ENCODE measurements around the gene ATP9A.
"Not testable (repeated sequence)": the region's sequence is repeated elsewhere in the genome, so short reads cannot be mapped to it uniquely, and the experiment has no call there.

ATP9A gene

DNA sequence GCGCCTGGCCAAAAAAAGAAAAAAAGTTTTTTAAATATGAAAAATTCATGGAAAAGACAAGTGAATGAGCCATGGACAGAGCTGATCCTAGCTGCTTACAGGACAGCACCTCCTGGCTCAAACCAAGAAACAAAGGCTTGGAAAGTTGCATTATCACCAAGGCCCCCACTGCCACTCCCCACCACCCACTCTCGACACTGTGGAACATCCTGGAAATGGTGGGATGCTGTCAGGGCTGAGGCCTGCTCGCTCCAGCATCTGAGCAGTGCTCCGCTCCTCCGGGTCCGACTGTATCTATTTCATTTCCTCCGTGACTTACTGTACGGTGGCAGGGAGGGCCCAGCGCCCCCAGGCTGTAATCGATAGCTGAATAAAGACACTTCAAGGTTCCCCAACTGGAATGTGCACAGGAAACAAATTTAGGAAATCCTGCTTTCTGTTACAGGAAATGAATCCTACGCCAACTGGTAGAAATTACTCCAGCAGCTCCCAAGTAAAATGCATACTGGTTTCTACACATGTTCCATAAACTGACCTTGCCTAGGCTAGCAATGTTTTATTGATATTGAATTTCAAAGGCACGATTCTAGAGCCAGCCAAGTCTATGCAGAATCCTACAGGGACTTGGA lies 116.2 kb downstream of the ATP9A start:
- DNase-seq = no peak

DNA sequence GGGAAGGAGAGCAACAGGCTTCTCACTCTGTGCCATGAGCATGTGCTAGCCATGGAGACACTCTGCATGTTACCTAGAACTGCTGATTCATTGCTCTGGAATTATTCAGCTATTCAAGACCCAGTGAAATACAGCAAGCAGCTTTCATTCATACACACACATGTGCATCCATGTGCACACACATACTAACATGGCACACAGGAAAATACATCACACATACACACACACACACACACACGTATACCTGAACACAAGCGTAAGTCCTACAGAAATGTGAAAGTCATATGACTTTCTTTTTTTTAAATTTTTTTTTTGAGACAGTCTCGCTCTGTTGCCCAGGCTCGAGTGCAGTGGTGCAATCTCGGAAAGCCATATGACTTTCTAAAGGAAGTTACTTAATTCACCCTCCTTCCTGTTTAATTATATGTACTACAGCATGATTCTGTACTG lies 117.5 kb downstream of the ATP9A start:
- DNase-seq = peak; percentile 20

DNA sequence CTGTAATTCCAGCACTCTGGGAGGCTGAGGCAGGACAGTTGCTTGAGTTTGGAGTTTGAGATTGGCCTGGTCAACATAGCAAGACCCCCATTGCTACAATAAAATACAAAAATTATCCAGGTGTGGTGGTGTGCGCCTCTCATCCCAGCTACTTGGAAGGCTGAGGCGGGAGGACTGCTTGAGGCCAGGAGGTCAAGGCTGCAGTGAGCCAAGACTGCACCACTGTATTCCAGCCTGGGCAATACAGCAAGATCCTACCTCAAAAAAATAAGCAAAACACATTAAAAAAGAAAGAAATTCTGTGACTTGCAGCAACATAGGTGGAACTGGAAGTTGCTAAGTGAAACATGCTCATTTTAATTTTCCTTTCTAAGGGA lies 119.6 kb downstream of the ATP9A start:
- DNase-seq = no peak

DNA sequence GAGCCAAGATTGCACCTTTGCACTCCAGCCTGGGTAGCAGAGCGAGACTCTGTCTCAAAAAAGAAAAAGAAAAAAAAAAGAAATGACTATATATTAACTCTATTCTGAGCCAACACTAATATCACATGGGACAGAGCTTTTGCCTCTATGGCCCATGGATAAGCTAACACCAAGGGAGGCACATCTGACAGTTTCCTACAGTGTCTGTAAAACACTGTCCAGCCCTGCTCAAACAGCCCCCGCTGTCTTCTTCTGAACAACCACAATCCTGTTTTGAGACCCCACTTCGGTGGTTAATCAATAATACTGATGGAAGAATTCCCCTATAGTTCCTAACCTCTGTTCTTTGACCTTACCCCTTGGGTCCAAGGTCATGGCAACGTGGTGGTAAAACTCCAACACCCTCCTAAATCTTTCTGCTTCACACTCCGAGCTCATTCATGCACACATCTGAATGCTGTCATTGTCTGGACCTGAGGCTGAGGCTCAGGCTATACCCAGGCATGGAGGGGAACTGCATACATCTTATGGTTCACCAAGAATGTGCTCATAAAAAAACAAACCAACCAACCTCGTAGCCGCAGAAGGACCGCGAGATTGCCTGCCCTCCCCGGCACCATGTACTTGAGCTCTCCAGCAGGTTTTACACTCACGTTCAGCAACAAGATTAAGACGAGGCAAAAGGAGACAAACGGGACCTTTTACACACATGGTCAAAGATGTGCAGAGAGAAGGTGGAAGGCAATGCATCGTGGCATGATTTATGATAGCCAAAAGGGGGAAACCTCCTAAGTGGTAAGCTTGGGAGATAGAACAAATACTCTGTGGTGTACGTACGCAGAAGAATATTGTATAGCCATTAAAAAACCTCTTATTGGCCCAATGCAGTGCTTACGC lies 120.3 kb downstream of the ATP9A start:
- DNase-seq = no peak

DNA sequence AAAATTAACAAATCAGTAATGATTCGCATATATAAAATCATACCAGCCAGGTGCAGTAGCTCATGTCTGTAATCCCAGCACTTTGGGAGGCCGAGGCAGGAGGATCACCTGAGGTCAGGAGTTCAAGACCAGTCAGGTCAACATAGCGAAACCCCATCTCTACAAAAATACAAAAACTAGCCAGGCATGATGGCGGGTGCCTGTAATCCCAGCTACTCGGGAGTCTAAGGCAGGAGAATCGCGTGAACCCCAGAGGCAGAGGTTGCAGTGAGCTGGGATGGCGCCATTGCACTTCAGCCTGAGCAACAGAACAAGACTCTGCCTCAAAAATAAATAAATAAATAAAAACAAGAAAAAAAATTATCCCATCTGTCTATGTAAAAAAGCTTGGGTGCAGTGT lies 124.4 kb downstream of the ATP9A start:
- DNase-seq = not testable (repeated sequence)

DNA sequence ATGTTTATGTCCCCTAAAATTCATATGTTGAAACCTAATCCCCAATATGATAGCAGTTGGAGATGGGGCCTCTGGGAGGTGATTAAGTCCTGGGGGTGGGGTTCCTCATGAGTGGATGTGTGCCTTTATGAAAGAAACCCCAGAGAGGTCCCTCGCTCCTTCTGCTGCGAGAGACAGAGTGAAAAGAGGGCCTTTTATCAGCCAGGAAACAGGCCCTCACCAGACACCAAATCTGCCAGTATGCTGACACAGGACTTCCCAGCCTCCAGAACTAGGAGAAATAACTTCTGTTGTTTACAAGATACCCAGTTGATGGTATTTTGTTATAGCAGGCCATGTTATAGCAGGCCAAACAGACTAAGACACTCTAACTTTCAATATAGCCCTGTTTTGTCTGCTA lies 124.8 kb downstream of the ATP9A start:
- no peak for DNase-seq

DNA sequence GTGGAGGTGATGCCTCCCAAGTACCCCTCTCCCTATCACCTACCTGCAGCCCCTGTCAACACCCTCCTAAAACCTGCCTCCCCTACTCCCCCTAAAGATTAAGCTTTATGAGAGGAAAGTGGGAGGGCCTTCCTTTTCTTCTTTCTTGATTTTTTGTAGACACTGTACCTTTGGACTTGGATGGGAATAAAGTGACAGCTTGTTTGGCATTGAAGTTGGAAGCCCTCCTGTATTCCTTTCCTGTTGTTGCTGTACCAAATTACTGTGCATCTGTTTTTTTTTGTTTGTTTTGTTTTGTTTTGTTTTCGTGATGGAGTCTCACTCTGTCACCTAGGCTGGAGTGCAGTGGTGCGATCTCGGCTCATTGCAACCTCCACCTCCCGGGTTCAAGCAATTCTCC lies 126.3 kb downstream of the ATP9A start:
- DNase-seq = no peak

DNA sequence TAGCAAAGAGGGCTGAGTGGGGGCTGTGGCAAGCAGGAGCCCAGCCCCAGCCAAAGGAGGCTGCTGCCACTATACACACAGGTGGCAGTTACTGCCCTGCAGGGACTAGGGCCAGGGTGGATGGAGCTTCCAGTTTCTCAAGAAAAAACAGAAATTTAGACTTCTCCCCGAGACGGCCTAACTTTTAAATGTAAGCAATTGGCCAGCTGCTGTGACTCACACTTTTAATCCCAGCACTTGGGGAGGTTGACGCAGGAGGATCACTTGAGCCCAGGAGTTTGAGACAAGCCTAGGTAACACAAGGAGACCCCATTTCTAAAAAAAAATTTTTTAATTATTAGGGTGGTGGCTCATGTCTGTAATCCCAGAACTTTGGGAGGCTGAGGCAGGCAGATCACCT lies 127.4 kb downstream of the ATP9A start:
- no peak for DNase-seq

DNA sequence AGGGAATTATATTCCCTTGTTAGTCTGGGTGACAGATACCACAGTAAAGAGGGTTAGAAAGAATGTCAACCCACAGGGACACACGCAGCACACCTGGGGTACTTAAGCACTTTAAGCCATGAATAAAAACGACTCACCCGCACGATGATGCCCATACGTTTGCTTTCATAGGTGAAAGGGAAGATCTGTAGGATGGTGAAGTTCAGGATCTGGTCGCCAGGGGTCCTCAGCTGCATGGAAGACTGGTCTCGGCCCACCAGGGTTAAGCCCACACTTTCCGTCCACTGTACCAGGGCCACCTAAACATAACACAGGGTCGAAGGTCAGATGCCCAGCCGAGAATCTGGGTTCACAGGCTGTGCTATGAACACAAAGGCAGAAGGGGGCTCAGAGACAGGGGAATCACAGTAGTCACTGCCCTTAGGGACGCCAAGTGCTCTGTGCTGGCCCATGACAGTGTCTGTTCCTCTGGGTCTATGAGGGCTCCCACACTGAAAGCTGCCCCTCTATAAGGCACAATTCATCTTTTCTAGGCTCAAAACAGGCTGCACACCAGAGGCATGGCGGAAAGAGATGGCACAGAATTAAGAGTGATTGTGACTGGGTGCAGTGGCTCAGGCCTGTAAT lies 128.9 kb downstream of the ATP9A start:
- peak; percentile 61 for DNase-seq

DNA sequence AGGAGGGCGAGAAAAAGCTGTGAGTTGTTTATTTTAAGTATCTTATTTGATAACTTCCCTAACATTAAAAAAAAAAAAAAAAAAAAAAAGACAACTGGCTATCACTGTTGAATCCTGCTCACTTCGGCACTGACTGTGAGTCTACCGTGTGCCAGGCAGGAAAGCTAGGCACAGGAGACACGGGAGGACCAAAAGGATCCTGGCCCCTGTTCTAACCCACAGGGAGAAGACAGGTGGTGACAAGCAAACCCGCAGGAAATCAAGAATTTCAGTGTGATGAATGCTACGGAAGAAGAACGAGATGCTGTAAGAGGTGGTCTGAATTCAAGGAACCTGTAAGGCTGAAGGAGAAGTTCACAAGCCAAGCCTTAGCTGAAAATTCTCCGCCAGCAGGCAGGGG lies 130.9 kb downstream of the ATP9A start:
- no peak for DNase-seq

DNA sequence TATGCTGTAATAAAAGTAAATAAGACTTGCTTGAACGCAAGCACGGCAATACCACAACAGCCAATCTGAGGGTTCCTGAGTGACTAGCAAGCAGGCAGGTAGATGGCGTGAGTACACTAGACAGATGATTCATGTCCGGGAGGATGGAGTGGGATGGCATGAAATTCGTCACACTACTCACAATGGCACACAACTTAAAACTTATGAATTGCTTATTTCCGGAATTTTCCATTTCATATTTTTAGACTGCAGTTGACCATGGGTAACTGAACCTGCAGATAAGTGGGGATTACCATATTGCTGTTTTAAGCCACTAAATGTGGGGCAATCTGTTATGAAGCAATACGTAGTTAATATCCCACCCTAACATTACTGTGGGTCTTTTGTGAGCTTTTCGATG lies 132.1 kb downstream of the ATP9A start:
- DNase-seq = no peak

DNA sequence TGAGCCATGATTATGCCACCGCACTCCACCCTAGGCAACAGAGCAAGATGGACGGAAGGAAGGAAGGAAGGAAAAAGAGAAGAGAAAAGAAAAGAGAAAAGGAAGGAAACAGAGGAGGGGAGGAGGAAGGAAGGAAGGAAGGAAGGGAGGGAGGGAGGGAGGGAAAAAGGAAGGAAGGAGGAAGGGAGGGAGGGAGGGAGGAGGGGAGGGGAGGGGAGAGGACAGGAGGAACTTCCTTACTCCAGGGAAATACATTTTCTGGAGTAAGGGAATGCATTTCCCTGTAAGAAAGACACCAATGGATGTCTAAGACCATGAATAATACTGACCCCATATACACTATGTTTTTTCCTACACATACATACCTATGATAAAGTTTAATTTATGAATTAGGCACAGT lies 132.5 kb downstream of the ATP9A start:
- no peak for DNase-seq

DNA sequence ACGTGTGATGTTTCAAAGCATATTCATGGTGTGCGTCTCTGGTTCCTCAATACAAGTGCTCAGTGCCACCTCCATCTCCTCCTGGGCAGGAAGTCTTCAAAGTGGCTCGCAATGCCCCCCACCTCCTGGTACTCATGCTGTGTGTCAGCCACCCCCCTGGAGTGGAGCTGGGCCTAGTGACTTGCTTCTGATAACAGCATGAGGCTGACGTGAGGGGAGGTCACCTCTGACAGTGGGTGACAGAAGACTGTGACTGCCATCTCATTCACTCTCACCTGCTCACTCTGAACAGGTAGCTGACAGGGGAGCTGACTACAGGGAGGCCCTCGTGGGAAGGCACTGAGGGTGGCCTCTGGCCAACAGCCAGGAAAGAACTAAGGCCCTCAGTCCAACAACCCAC lies 133.3 kb downstream of the ATP9A start:
- no peak for DNase-seq

DNA sequence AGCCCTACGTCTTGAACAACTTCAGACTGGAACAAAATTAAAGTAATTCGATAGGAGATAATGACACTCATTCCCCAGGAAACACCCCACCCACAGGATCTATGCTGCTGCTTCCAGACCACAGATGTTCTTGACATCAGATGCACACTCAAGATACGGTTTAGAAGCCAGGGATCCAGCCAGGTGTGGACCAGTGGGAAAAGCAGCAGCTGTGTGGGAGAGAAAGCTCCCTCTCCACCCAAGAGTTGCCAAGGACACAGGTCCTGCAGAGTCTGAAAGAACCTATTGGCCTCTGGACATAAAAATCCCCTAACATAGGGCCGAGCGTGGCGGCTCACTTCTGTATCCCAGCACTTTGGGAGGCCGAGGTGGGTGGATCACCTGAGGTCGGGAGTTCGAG lies 133.9 kb downstream of the ATP9A start:
- DNase-seq = no peak

DNA sequence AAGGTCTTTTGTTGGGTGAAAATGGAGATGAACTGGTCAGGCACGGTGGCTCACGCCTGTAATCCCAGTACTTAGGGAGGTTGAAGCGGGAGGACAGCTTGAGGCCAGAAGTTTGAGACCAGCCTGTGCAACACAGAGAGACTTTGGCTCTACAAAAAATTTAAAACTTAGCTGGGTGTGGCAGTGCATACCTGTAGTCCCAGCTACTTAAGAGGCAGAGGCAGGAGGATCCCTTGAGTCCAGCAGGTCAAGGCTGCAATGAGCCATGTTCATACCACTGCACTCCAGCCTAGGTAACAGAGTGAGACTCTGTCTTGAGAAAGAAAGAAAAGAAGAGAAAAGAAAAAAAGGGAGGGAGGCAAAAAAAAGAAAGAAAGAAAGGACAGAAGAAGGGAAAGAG lies 134.8 kb downstream of the ATP9A start:
- DNase-seq = no peak

DNA sequence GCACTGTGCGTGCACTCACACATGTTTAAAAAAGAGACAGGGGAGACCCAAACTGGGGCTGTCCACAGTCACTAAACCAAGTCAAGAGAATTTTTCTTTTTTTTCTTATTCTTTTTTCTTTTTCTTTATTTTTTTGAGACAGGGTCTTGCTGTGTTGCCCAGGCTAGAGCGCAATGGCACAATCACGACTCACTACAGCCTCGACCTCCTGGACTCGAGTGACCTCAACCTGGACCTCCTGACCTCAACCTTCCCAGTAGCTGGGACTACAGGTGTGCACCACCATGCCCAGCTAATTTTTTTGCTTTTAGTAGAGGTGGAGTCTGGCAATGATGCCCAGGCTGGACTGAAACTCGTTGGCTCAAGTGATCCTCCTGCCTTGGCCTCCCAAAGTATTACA lies 136.2 kb downstream of the ATP9A start:
- DNase-seq = no peak

DNA sequence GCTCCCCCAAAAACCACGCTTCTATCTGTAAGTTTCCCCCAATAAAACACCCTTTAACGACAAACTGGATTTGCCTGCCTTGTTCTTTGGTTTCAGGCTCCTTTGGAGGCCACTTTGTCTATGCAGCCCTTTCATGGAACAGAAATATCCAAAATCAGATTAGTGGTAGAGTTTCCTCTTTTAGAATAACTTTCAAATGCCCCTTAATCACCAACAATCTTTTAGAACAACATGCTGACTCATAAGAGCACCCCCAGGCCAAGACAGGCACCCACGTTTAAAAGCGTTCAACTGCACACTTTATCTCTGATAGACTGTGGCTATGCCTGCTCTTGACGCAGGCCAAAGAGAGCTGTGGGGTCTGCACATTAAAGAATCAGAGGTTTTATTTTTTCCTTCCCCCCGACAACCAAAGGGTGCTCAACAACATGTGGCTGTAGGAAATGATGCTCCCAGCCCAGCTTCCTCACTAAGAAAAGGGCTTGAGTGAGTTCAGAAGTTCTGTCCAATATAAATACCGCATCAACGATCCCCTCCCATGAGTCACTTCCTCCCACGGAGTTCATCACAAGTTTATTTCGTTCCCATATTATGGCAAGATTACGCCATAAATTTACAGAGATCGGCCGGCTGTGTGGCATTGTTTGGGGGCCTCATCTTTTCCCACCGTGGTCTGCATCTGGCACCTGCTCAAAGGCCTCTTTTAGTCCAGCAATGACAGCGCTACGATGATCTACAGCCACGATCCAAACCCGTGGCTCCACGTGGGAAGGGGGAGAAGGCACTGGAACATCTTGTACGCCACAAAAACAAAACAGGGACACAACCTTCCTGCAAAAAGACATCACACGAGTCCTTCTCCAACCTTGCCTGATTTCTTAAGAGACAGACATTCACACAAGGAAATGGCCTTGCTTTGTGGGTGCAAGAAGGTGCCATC lies 136.9 kb downstream of the ATP9A start:
- no peak for DNase-seq

DNA sequence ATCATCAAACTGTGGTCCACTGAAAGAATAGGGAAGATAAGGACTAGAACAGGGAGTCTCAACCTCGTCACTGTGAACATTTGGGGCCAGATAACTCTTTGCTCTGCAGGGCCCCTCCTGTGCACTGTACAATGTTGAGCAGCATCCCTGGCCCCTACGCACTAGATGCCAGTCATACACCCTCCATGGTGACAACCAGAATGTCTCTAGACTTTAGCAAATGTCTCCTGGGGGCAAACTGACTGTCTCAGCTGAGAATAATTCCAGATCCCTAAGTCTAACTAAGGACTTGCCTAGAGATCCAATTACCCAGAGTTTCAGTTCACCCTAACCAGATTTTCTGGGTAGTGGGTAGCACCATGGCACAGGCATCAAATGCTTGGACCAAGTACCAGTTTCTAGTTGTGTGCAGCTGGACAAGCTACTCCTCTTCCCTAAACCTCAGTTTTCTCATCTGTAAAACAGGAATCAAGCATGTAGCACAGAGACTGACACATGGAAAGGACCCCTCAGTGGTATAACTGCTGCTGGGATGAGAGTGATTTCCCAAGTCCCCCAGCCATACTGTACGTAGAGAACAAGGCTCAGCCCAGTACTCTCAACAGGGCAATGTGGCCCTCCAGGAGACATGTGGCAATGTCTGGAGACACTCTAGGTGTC lies 138.7 kb downstream of the ATP9A start:
- DNase-seq = no peak

DNA sequence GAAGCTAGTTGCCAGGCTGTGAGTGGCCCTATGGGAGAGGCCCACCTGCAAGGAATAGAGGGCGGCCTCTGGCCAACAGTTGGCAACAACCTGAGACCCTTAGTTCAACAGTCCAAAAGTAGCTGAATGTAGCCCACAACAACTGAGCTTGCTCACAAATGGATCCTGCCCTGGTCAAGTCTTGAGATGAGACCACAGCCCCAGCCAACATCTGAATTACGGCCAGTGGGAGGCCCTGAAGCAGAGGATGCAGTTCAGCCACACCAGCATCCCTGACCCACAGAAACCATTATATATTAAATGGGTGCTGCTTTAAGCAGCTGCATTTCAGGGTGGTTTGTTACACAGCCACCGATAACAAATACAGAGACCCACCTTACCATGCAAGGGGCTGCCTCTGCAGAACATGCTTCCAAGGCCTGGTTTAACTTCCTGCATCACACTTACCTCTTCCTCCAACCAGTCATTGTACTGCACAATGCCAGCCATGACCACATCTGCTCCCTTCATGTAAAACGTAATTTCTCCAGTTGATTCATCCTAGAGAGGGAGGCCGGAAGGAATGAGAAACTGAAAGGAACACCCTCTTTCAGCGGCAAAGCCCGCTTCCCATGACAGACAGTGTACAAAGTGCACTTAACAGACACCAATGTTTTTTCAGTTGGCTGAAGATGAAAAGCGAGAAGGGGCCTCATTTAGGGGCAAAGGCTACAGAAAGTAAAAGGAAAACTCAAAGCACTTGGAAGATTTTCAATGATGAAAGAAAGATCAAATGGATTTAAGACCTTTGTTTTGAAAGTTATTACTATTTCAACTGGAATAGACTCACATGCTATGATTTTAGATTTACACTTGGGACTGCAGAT lies 139.4 kb downstream of the ATP9A start:
- no peak for DNase-seq

DNA sequence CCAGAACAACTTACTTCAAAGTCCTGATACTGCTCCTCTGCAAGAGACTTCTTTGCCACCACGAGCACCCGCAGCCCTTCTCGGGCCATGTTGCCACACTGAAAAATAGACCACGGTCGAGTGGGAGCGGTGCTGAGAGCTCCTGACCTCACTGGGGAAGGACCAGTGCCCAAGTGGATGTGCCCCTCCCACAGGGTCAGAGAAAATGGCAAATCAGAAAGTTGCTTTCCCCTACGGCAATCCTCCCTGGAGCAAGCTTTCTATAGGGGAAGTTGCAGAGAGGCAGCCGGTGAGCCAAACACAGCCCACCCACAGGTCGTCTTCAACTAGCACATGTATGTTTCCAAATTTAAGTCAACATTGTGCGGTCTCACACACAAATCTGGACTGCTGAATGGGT lies 140.6 kb downstream of the ATP9A start:
- no peak for DNase-seq

DNA sequence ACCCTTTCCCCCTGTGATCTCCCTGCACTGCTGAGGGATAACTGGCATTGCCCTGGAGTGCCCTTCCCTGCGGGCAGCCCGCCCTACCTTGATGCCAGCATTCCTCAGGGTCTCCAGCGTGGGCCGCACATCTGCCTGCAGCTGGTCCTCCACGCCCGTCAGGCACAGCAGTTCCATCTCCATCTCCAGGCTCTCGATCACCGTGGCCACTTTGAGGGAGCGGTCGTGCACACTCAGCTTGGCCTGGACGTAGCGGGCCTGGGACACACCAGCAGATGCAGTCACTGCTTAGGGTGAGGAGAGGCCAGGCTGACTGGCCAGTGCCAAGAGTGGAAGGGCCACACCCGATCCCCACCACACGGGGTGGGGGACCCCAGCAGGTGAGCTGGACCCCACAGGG lies 143.1 kb downstream of the ATP9A start:
- DNase-seq = no peak
